HL-60 (cell line): ENCODE measurements around the gene FLNC.

ENCODE experiments used
- DNase-seq, 2 experiments: peaks; one replicate each; pipeline ENCODE4 v3.0.0-alpha.2; 2010 to 2020; ENCODE audit warnings: low read depth in 1 of 2, low spot score in 1 of 2
- H3K27ac ChIP-seq: fragments of 250-450 bp; sonication (Bioruptor Pico); replicated peaks from 2 replicates; pipeline ENCODE4 v1.5.1; 2020; ENCODE audit warnings: mild to moderate bottlenecking, moderate library complexity
- H3K27me3 ChIP-seq: fragments of 250-450 bp; sonication (Bioruptor Pico); 2 replicates; pipeline ENCODE4 v1.5.1; 2021; ENCODE audit warnings: mild to moderate bottlenecking, moderate library complexity; ENCODE audit not compliant: insufficient read depth, poor library complexity, severe bottlenecking
- H3K4me3 ChIP-seq: replicated peaks from 2 replicates; pipeline ENCODE4 v1.5.1; 2011; ENCODE audit warnings: mild to moderate bottlenecking, control low read depth, low read length; ENCODE audit not compliant: insufficient read depth
- CTCF ChIP-seq: IDR thresholded peaks from one replicate; pipeline ENCODE4 v1.5.1; 2011; ENCODE audit warnings: low read length, control low read depth, inconsistent platforms; ENCODE audit not compliant: insufficient read depth
- GABPA ChIP-seq: IDR thresholded peaks from 2 replicates; pipeline ENCODE4 v1.6.1; 2012; ENCODE audit warnings: low read depth
- POLR2AphosphoS5 ChIP-seq: IDR thresholded peaks from 2 replicates; pipeline ENCODE4 v1.6.1; 2012; ENCODE audit warnings: low read depth
- SPI1 ChIP-seq: IDR thresholded peaks from 2 replicates; pipeline ENCODE4 v1.6.1; 2012; ENCODE audit warnings: low read depth, mild to moderate bottlenecking, borderline replicate concordance
- TF ChIP-seq, protein P1 (sequence below): IDR thresholded peaks from 2 replicates; pipeline ENCODE4 v1.6.1; 2012; ENCODE audit warnings: low read depth; ENCODE audit not compliant: insufficient replicate concordance

FLNC gene

GRCh38 chr7:128827971-128828711 lies 2.1 kb upstream of the FLNC start:
- no peak for DNase-seq
- peaks cover 13% of the 10 kb centered on the region for H3K27me3 ChIP-seq
- no peak overlapping the region for H3K4me3 ChIP-seq
- no peak overlapping the region for H3K27ac ChIP-seq
- TF ChIP-seq POLR2AphosphoS5 = no peak

DNA sequence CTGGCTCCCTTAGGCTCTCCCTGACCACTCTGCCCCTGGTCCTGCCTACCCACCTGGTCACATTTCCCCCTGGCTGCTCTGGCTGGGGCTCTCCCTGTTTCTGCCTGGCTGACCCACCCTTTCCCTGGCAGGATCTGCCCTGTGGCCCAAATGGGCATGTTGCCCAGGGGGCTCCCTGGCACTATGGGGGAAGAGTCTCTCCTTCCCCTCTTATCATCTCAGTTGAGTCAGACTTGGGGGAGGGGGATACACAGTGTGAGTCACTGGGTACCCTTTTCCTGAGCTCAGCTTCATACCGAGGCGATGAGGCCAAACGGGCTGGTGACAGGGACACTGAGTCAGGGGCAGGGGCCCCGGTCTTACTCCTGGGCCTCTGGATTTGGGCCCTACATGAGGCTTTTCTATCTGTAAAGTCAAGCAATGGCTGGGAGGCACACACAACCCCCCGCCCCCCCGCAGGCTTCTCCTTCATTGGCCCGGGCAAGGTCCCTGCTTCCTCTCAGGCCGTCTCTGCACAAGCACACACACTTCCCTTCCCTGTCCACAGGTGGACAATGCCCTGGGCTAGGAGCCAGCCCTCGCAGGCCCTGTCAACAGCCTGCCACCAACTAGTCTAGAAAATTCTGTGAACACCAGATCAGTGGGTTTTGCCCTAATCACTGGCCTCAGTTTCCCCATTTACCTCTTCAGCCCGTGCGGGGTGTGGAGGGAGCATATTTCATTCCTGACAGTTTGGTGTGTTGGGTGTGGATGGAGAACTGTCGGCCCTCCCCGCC lies 627 bp upstream of the FLNC start:
- Histone ChIP-seq H3K4me3 (no peak overlapping the region), H3K27me3 (peaks cover 13% of the 10 kb centered on the region), H3K27ac (no peak overlapping the region)
- peak in 1 of 2 experiments; percentile 19 for DNase-seq
- TF ChIP-seq, protein P1, sequence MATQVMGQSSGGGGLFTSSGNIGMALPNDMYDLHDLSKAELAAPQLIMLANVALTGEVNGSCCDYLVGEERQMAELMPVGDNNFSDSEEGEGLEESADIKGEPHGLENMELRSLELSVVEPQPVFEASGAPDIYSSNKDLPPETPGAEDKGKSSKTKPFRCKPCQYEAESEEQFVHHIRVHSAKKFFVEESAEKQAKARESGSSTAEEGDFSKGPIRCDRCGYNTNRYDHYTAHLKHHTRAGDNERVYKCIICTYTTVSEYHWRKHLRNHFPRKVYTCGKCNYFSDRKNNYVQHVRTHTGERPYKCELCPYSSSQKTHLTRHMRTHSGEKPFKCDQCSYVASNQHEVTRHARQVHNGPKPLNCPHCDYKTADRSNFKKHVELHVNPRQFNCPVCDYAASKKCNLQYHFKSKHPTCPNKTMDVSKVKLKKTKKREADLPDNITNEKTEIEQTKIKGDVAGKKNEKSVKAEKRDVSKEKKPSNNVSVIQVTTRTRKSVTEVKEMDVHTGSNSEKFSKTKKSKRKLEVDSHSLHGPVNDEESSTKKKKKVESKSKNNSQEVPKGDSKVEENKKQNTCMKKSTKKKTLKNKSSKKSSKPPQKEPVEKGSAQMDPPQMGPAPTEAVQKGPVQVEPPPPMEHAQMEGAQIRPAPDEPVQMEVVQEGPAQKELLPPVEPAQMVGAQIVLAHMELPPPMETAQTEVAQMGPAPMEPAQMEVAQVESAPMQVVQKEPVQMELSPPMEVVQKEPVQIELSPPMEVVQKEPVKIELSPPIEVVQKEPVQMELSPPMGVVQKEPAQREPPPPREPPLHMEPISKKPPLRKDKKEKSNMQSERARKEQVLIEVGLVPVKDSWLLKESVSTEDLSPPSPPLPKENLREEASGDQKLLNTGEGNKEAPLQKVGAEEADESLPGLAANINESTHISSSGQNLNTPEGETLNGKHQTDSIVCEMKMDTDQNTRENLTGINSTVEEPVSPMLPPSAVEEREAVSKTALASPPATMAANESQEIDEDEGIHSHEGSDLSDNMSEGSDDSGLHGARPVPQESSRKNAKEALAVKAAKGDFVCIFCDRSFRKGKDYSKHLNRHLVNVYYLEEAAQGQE = no peak
- TF ChIP-seq POLR2AphosphoS5 (no peak), SPI1 (peak; percentile 16; the same call in 1 of the 2 replicates), CTCF (no peak), GABPA (no peak)

DNA sequence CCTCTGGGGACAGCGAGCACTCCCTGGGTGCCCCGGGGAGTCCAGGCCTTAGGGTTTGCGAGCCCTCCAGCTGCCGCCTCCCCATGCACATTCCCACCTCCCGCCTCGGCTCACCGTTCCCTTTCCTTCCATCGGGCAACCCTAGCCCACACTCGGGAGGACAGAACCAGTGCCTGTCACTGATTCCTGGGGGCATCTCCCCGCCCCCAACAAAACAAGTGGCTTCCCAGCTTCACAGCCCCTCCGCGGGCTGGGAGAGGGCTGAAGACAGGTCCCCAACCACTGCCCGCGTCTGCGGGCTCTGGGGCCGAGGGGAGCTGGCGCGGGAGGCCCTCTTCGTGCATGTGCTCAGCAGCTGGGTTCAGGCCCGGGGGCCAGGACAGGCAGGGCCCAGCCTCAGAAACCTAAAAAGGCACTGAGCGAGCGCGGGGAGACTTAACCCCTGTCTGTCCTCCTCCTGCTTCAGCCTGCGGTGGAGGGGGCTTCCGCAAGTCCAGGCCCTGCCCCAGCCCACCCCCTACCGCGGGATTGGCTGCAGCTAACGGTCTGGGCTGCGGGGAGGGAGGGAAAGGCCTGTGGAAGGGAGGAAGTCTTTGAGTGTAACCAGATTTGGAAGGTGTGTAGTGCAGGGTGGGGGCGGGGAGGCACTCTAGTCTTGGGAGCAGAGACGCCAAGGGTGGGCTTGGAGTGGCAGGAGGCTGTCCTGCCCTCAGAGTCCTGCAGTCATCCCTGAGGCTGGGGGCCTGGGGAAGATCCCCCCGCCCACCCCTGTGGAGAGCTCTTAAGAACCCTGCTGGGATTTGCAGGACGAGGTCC lies 1.2 kb downstream of the FLNC start:
- peak in 1 of 2 experiments; percentile 50 for DNase-seq
- H3K27ac ChIP-seq = no peak overlapping the region

More for the DNA sequence above, 1.2 kb downstream of the FLNC start:
- no peak overlapping the region for H3K4me3 ChIP-seq
- TF ChIP-seq GABPA = no peak
- TF ChIP-seq CTCF = no peak
- TF ChIP-seq SPI1 = peak; percentile 41; the same call in 1 of the 2 replicates
- no peak for TF ChIP-seq POLR2AphosphoS5
- TF ChIP-seq, protein P1 = no peak
- H3K27me3 ChIP-seq = peaks cover 13% of the 10 kb centered on the region
